Measurements from ENCODE around the gene USF3. TPM values are rescaled to one million over a fixed set of nuclear protein-coding genes. Genes with fewer than 3 reads are reported as not detected.

USF3 gene
- total RNA-seq, 1 donor from 2014 or later: 12.0 TPM

DNA sequence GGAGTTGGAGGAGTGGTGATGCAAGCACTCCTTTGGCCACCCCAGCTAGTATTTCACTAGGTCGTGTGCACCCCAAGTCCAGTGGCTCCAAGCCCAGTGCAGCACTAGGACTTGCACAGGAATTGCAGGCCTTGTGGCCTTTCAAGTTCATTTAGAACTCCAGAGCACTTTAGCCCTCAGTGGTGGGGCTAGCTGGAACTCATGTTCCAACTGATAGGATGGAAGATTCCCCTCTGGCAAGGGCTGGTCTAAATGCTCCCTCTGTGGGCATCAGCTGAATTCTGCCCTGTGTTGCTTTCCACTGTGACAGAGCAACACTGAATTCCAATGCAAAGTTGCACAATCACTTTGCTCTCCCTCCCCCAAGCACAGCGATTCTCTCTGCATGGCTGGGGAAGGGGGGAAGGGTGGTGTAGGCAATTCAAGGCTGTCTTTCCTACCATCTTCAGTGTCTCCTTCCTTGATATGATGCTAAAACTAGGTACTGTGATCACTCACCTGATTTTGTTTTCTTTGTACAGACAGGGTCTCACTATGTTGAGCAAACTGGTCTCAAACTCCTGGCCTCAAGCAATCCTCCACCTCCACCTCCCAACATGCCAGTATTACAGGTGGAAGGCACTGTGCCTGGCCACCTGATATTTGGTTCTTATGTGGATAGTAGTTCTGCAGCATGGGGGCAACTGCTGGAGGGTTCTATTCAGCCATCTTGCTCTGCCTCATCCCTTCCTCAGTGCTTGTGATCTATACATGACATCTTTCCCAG lies 10.3 kb downstream of the USF3 start:
- Mint-ChIP-seq H3K9me3 (ENCODE audit: unreplicated experiment) (peaks cover 6% of the 10 kb centered on the region), H3K27me3 (ENCODE audit: unreplicated experiment) (no peaks in the 10 kb centered on the region), H3K4me1 (ENCODE audit: unreplicated experiment) (peaks cover 14% of the 10 kb centered on the region), H3K36me3 (ENCODE audit: unreplicated experiment) (peaks cover 21% of the 10 kb centered on the region), H3K4me3 (ENCODE audit: unreplicated experiment) (no peak overlapping the region), H3K27ac (ENCODE audit: unreplicated experiment) (peak overlapping the region; percentile 23)
- TF ChIP-seq, protein P1, sequence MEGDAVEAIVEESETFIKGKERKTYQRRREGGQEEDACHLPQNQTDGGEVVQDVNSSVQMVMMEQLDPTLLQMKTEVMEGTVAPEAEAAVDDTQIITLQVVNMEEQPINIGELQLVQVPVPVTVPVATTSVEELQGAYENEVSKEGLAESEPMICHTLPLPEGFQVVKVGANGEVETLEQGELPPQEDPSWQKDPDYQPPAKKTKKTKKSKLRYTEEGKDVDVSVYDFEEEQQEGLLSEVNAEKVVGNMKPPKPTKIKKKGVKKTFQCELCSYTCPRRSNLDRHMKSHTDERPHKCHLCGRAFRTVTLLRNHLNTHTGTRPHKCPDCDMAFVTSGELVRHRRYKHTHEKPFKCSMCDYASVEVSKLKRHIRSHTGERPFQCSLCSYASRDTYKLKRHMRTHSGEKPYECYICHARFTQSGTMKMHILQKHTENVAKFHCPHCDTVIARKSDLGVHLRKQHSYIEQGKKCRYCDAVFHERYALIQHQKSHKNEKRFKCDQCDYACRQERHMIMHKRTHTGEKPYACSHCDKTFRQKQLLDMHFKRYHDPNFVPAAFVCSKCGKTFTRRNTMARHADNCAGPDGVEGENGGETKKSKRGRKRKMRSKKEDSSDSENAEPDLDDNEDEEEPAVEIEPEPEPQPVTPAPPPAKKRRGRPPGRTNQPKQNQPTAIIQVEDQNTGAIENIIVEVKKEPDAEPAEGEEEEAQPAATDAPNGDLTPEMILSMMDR (IDR thresholded peaks at IDR 0.05): no peak
- no peak for DNase-seq (ENCODE audit: extremely low spot score, unreplicated experiment)

DNA sequence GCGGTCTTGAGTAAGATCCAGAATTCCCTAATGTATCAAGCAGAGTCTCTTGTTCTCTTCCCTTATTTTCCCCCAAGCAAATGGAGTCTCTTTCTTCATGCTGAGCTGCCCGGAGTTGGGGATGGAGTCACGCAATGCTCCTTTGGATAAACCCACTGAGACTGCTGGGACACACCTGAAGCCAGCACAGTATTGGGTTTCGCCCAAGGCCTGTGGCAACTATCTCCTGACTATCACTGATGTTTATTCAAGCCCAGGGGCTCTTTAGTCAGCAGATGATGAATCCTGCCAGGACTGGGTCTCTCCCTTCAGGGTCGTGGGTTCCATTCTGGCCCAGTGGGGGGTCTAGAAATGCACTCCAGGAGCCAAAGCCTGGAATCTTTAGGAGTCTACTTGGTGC lies 11.3 kb downstream of the USF3 start:
- no peak for DNase-seq (ENCODE audit: extremely low spot score, unreplicated experiment)
- no peaks in the 10 kb centered on the region for H3K27me3 Mint-ChIP-seq (ENCODE audit: unreplicated experiment)
- TF ChIP-seq, protein P1 (IDR thresholded peaks at IDR 0.05): no peak
- H3K9me3 Mint-ChIP-seq (ENCODE audit: unreplicated experiment): peaks cover 6% of the 10 kb centered on the region
- peaks cover 21% of the 10 kb centered on the region for H3K36me3 Mint-ChIP-seq (ENCODE audit: unreplicated experiment)
- peaks cover 14% of the 10 kb centered on the region for H3K4me1 Mint-ChIP-seq (ENCODE audit: unreplicated experiment)
- no peak overlapping the region for H3K27ac Mint-ChIP-seq (ENCODE audit: unreplicated experiment)
- no peak overlapping the region for H3K4me3 Mint-ChIP-seq (ENCODE audit: unreplicated experiment)

DNA sequence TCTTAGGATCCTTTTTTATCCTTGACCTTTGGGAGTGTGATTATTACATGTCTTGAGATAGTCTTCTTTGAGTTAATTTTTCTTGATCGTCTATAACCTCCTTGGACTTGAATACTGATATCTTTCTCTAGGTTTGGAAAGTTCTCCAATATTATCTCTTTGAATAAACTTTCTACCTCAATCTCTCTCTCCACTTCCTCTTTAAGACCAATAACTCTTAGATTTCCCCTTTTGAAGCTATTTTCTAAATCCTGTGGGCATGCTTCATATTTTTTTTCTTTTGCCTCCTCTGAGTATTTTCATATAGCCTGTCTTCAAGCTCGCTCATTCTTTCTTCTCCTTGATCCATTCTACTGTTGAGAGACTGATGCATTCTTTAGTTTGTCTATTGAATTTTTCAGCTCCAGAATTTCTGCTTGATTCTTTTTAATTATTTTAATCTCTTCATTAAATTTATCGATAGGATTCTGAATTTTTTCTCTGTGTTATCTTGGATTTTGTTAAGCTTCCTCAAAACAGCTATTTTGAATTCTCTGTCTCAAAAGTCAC lies 12.1 kb downstream of the USF3 start:
- no peak overlapping the region for H3K4me3 Mint-ChIP-seq (ENCODE audit: unreplicated experiment)
- TF ChIP-seq, protein P1 (IDR thresholded peaks at IDR 0.05): no peak
- H3K9me3 Mint-ChIP-seq (ENCODE audit: unreplicated experiment): peaks cover 6% of the 10 kb centered on the region

DNA sequence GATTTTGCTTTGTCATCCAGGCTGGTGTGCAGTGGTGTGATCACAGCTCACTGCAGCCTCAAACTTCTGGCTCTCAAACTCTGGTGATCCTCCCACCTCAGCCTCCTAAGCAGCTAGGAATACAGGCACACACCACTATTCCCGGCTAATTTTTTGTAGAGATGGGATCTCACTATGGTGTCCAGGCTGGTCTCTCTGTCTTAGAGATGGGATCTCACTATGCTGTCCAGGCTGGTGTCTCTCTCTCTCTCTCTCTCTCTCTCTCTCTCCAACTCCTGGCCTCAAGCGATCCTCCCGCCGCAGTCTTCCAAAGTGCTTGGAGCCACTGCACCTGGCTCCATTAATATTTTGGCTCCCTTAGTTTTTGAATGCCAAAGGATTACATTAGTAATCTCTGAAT lies 17.7 kb downstream of the USF3 start:
- DNase-seq (ENCODE audit: extremely low spot score, unreplicated experiment): no peak
- Mint-ChIP-seq H3K9me3 (ENCODE audit: unreplicated experiment) (no peaks in the 10 kb centered on the region), H3K36me3 (ENCODE audit: unreplicated experiment) (peaks cover 19% of the 10 kb centered on the region), H3K4me3 (ENCODE audit: unreplicated experiment) (no peak overlapping the region), H3K27me3 (ENCODE audit: unreplicated experiment) (no peaks in the 10 kb centered on the region), H3K27ac (ENCODE audit: unreplicated experiment) (no peak overlapping the region), H3K4me1 (ENCODE audit: unreplicated experiment) (no peaks in the 10 kb centered on the region)
- TF ChIP-seq, protein P1 (IDR thresholded peaks at IDR 0.05): no peak

More for the DNA sequence above, 12.1 kb downstream of the USF3 start:
- no peak for DNase-seq (ENCODE audit: extremely low spot score, unreplicated experiment)
- Mint-ChIP-seq H3K36me3 (ENCODE audit: unreplicated experiment) (peaks cover 24% of the 10 kb centered on the region), H3K27ac (ENCODE audit: unreplicated experiment) (no peak overlapping the region), H3K4me1 (ENCODE audit: unreplicated experiment) (peaks cover 14% of the 10 kb centered on the region), H3K27me3 (ENCODE audit: unreplicated experiment) (no peaks in the 10 kb centered on the region)

DNA sequence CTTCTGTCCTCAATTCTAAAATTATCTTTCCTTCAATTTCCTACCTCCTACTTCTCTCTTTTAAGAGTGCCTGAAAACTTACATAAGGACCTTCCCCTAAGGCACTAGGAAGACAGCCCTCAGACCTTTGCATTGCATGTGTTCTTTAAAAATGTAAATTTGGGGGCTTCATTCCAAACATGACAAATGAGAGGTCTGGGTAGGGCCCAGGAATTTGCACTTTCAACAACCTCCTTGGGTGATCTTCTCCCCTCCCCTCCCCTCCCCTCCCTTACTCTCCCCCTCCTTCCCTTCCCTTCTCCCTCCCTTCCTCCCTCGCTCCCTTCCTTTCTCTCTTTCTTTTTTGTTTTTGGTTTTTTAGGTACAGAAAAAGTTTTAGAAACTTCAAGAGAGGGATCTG lies 18.7 kb downstream of the USF3 start:
- DNase-seq (ENCODE audit: extremely low spot score, unreplicated experiment): no peak
- TF ChIP-seq, protein P1 (IDR thresholded peaks at IDR 0.05): no peak
- H3K36me3 Mint-ChIP-seq (ENCODE audit: unreplicated experiment): peaks cover 23% of the 10 kb centered on the region
- H3K4me3 Mint-ChIP-seq (ENCODE audit: unreplicated experiment): no peak overlapping the region
- H3K27ac Mint-ChIP-seq (ENCODE audit: unreplicated experiment): no peak overlapping the region
- H3K4me1 Mint-ChIP-seq (ENCODE audit: unreplicated experiment): no peaks in the 10 kb centered on the region
- no peaks in the 10 kb centered on the region for H3K27me3 Mint-ChIP-seq (ENCODE audit: unreplicated experiment)
- H3K9me3 Mint-ChIP-seq (ENCODE audit: unreplicated experiment): no peaks in the 10 kb centered on the region
